Upper lobe of left lung (tissue), 6 donors: Measurements from ENCODE around the gene SELENOP. TPM values are rescaled to one million over a fixed set of nuclear protein-coding genes. Genes with fewer than 3 reads are reported as not detected.

ENCODE experiments used
- ATAC-seq, 2 donors: fragments of 200-7000 bp; cut with Tn5 transposase; one replicate each; pipeline ENCODE4 v1.9.1; 2022; ENCODE audit warnings: mild to moderate bottlenecking in 2 of 2, moderate library complexity in 2 of 2; ENCODE audit not compliant: low FRiP score in 2 of 2
- DNase-seq, 2 donors: peaks; one replicate each; pipeline ENCODE4 v3.0.0-alpha.2; 2019 to 2020
- H3K27ac ChIP-seq, 4 donors: fragments of 200-600 bp; sonication (generic); one replicate each; pipeline ENCODE4 v1.5.1; 2016 to 2019
- H3K27me3 ChIP-seq, 4 donors: fragments of 200-600 bp; sonication (generic); one replicate each; pipeline ENCODE4 v1.5.1; 2017 to 2019
- H3K36me3 ChIP-seq, 4 donors: fragments of 200-600 bp; sonication (generic); one replicate each; pipeline ENCODE4 v1.5.1; 2016 to 2019
- H3K4me1 ChIP-seq, 4 donors: fragments of 200-600 bp; sonication (generic); one replicate each; pipeline ENCODE4 v1.5.1; 2018 to 2019
- H3K4me3 ChIP-seq, 4 donors: fragments of 200-600 bp; sonication (generic); one replicate each; pipeline ENCODE4 v1.5.1; 2017 to 2019; ENCODE audit warnings: mild to moderate bottlenecking in 2 of 4, moderate library complexity in 1 of 4
- H3K9me3 ChIP-seq, 4 donors: fragments of 200-600 bp; sonication (generic); one replicate each; pipeline ENCODE4 v1.5.1; 2018 to 2019
- EP300 ChIP-seq, 4 donors: sonication (generic); formaldehyde crosslinking; IDR thresholded peaks; one replicate each; pipeline ENCODE4 v1.5.1; 2017; ENCODE audit warnings: antibody characterized with exemption in 4 of 4, control low read depth in 2 of 4
- POLR2A ChIP-seq, 4 donors: fragments of 450-650 bp; IDR thresholded peaks; one replicate each; pipeline ENCODE4 v1.5.1; 2016 to 2017; ENCODE audit warnings: antibody characterized with exemption in 4 of 4, mild to moderate bottlenecking in 2 of 4
- POLR2AphosphoS5 ChIP-seq, 2 donors: sonication (generic); formaldehyde crosslinking; IDR thresholded peaks; one replicate each; pipeline ENCODE4 v1.5.1; 2017; ENCODE audit warnings: antibody characterized with exemption in 2 of 2
- WGBS, 2 donors: methylation state at CpG; one replicate each; pipeline ENCODE4 v1.1.5; 2017 to 2018; 5-methylcytosine and 5-hydroxymethylcytosine counted together
- total RNA-seq, 6 donors: library from RNA; depleted of rRNA in 4 of 6; stranded (reverse); fragments of >200 nt in 4 of 6; gene quantifications; one replicate each; pipeline versions ENCODE4 v1.1.0 to v1.2.1, GENCODE V29; 2016 to 2021
- TF ChIP-seq, protein P1 (sequence below), 6 experiments: fragments of 450-650 bp in 4 of 6; fragments of 200-600 bp in 2 of 6; sonication (generic) in 2 of 6; IDR thresholded peaks; one replicate each; pipeline ENCODE4 v1.5.1; 2016 to 2019; ENCODE audit warnings: antibody characterized with exemption in 6 of 6
- donor health status: DM: no; HTN: no; CAD: no; lungs with moderate emphysema.
- donor health status: DM: no; HTN: yes; CAD: no; lungs with severe emphysema.

Gene SELENOP
- total RNA-seq, 6 donors from 2014 or later, result 222 to 828 (median 490) TPM

DNA sequence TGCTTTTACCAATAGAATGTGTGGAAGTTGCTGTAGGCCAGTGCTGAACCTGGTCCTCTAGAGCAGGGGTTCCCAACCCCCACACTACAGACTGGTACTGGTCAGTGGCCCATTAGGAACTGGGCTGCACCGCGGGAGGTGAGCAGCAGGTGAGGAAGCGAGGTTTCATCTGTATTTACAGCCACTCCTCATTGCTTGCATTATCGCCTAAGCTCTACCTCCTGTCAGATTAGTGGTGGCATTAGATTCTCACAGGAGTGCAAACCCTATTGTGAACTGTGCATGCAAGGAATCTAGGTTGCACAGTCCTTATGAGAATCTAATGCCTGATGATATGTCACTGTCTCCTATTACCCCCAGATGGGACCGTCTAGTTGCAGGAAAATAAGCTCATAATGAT is 61.2 kb downstream of the SELENOP start:
- no peak overlapping the region for H3K27ac ChIP-seq
- H3K4me1 ChIP-seq, result no peaks in the 10 kb centered on the region
- 96 to 97% methylated on average over 5 of the region's 5 CpGs for WGBS, 2 donors
- DNase-seq, result no peak
- H3K9me3 ChIP-seq, result no peaks in the 10 kb centered on the region
- TF ChIP-seq, protein P1, sequence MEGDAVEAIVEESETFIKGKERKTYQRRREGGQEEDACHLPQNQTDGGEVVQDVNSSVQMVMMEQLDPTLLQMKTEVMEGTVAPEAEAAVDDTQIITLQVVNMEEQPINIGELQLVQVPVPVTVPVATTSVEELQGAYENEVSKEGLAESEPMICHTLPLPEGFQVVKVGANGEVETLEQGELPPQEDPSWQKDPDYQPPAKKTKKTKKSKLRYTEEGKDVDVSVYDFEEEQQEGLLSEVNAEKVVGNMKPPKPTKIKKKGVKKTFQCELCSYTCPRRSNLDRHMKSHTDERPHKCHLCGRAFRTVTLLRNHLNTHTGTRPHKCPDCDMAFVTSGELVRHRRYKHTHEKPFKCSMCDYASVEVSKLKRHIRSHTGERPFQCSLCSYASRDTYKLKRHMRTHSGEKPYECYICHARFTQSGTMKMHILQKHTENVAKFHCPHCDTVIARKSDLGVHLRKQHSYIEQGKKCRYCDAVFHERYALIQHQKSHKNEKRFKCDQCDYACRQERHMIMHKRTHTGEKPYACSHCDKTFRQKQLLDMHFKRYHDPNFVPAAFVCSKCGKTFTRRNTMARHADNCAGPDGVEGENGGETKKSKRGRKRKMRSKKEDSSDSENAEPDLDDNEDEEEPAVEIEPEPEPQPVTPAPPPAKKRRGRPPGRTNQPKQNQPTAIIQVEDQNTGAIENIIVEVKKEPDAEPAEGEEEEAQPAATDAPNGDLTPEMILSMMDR (IDR thresholded peaks at IDR 0.05), result no peak
- no peak for TF ChIP-seq POLR2AphosphoS5 (IDR thresholded peaks at IDR 0.05)
- no peak for TF ChIP-seq EP300 (IDR thresholded peaks at IDR 0.05)
- no peak for TF ChIP-seq POLR2A (IDR thresholded peaks at IDR 0.05)
- H3K4me3 ChIP-seq, result no peak overlapping the region
- ATAC-seq, result peak in 1 of 2 donors; percentile 62
- no peaks in the 10 kb centered on the region for H3K36me3 ChIP-seq
- no peaks in the 10 kb centered on the region for H3K27me3 ChIP-seq

Other genes starting within 250 kb of the SELENOP start
- gene CCDC152, start 55.1 kb downstream of the SELENOP start, total RNA-seq, result 1 to 10 TPM in 1 of 6 donors, under 1 TPM in 5; 0.11 to 8.4 (median 0.58) TPM
- gene ANXA2R, start 228.4 kb upstream of the SELENOP start, total RNA-seq, result 10 to 100 TPM in 1 of 6 donors, 1 to 10 TPM in 5; 2.0 to 25.1 (median 4.3) TPM